Fibroblast of mammary gland (primary cell): ENCODE results near the gene GYPC.

Experiments
- DNase-seq: peaks from one replicate; pipeline ENCODE4 v3.0.0-alpha.2; 2010; ENCODE audit warnings: low read depth
- H3K4me3 ChIP-seq: 2 replicates; pipeline ENCODE4 v1.5.1; 2011; ENCODE audit warnings: low read depth, mild to moderate bottlenecking, low read length, moderate library complexity; ENCODE audit not compliant: control insufficient read depth
- CTCF ChIP-seq: conservative IDR thresholded peaks from 2 replicates; pipeline ENCODE4 v1.5.1; 2011; ENCODE audit warnings: low read depth, low read length, inconsistent platforms; ENCODE audit not compliant: control insufficient read depth, insufficient read depth

GYPC gene

GRCh38 chr2:126696644-126697520, 40.9 kb downstream of the GYPC start:
- H3K4me3 ChIP-seq, result no peak overlapping the region
- no peak for TF ChIP-seq CTCF
- DNase-seq, result no peak

DNA sequence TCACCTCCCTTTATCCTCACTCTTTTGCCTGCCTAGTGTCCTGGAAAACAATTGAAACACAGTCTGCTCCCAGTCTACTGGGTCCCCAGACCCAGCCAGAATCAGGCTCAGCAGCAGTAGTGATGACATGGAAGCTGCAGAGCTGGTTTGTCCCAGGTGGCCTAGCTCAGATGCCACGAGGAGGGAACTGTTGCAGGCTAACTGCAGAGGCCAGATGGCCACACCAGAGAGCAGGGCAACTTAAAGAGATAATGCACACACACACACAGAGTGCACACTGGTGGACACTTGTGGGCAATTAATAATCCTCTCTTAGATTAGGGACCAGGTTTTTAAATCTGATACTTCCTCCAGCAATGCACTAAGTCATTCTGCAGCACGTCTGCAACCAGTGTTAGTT, 42.4 kb downstream of the GYPC start:
- DNase-seq, result no peak
- no peak for TF ChIP-seq CTCF
- no peak overlapping the region for H3K4me3 ChIP-seq

DNA sequence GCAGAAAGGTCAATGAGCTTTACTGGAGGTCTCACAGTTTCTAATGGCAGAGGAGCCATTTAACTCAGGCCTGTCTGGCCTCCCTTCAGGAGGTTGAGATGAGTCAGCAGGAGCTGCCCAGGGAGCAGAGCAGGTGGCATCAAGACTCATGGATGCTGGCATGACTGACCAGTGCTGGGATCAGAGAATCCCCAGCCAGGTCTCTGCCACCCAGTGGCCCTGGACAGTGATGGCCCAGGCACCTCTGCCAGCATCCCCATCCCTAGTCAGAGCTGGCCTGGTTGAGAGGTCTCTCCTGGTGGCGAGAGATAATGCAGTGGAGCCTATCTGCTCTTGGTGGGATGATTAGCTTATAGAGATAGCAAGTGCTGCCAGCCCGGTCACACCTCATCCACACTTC, 43.1 kb downstream of the GYPC start:
- TF ChIP-seq CTCF, result no peak
- no peak for DNase-seq
- no peak overlapping the region for H3K4me3 ChIP-seq

GRCh38 chr2:126699716-126700581, 44.0 kb downstream of the GYPC start:
- DNase-seq, result no peak
- TF ChIP-seq CTCF, result no peak
- H3K4me3 ChIP-seq, result no peak overlapping the region

DNA sequence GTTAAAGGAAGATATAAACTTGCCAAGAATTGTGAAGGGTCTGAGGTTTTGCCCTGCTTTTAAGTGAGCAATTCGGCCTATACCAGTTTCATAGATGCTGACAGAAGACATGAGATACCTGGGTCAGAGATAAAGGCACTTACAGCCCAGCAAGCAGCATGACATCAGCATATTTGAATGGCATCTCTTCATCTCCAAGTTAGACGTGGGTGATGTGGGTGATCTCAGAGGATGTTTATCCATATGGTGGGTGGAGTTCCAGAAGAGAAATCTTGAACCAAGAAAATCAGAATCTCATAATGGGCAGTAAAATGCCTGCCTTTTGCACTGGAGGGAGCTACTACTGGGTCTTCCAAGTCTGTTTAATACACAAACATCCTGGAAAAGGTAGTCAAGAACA, 44.7 kb downstream of the GYPC start:
- no peak overlapping the region for H3K4me3 ChIP-seq
- peak; percentile 33 for DNase-seq
- no peak for TF ChIP-seq CTCF

DNA sequence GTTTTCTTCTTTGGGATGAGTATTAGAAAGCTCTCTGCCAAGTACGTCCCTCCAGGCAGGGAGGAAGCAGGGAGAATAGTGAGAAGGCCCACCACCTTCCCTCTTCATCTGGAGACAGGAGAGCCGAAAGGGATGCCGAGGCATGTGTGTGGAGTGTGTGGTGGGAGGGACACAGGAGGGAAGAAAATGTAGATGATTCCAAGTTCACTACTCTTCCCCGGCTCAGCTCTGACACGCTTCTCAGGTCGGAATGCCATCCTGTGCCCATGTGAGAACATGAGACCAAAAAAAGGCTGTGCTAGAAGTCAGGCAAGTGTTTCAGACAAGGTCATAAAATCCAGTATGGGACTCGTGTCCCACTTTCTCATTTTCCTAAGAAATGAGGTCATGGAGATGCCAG, 47.4 kb downstream of the GYPC start:
- DNase-seq, result no peak
- no peak overlapping the region for H3K4me3 ChIP-seq
- TF ChIP-seq CTCF, result no peak
